Brain pericyte (primary cell): ENCODE data around the gene CHCHD3.
"Not testable (repeated sequence)": the region's sequence is repeated elsewhere in the genome, so short reads cannot be mapped to it uniquely, and the experiment has no call there.

Experiments used
- DNase-seq: peaks from one replicate; pipeline ENCODE4 v3.0.0-alpha.2; 2012; ENCODE audit warnings: low read depth, low spot score

Gene CHCHD3

GRCh38 chr7:132953468-132953867, 128.4 kb downstream of the CHCHD3 start:
- DNase-seq, result no peak

DNA sequence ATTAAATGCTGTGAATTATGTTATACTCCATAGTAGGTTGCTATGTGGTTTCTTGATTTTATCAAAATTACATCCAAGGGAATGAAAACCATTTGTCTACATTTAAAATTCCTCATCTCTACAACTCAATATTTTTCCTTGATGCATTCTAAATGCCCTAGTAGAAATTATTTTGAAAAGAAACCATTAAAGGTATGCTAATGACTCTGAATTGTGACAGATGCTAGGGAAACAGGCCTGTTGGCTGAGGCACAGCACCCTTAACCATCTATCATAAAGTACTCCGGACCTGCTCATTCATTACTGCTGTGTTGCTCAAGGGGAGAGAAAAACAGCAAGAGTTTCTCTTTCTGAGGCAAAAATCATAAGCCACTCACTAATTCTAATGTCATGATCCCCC, 131.2 kb downstream of the CHCHD3 start:
- DNase-seq, result no peak

GRCh38 chr7:132947011-132947410, 134.9 kb downstream of the CHCHD3 start:
- no peak for DNase-seq

- DNase-seq, result no peak
These were observed 137.1 kb downstream of the CHCHD3 start for GRCh38 chr7:132944774-132945173.

- no peak for DNase-seq
These were observed 138.2 kb downstream of the CHCHD3 start for GRCh38 chr7:132943645-132944044.

- no peak for DNase-seq
These were observed 139.2 kb downstream of the CHCHD3 start for GRCh38 chr7:132942701-132943100.

DNA sequence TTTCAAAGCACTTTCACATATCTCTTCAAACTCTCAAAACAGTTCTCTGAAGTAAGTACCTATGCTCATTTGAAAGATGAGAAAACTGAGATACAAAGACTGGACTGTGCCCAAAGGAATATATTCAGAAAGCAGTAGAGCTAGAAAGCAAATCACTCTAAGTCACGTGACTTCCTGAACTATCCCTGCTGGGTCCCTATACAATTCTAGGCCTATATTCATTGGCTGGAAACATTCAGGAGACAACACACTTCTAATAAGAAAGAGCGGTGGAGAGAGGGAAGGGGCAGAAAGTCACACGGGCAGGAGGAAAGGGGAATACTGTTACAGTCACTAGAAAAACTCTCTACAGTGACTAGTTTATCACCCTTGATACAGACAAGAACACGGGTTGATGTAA, 140.0 kb downstream of the CHCHD3 start:
- no peak for DNase-seq

GRCh38 chr7:132941428-132941827, 140.5 kb downstream of the CHCHD3 start:
- no peak for DNase-seq

DNA sequence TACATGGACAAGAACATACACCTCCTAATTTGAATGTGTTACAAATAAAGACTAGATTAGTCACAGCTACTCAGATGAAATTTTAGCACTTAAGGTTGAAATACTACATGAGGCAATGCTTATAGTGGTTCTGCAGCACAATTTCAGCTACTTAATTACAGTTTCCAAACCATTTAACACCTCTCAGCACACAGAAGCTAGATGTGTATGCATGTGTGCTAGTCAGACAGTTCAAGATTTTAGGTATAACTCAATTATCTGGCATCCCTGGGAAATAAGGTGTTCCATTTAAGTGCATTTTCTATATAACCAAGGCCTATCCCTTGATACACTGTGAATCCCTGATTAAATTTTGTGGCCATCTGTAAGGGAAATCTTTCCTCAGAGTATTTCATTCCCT, 141.8 kb downstream of the CHCHD3 start:
- no peak for DNase-seq

DNA sequence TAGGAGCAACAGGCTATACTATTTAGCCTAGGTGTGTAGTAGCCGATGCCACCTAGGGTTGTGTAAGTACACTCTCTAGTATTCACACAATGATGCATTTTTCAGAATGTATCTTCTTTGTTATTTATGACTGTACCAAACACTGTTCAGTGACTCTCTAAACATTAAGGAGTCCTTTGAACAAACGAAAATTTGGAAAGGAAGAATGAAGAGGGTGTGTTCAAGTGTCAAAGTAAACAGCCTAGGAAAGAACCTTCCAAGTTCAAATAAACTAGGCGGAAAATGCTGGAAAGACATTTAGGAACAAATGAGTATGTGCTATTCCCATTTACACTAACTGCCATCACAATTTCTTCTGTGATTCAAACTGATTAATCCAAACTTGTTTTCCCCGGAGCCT, 142.4 kb downstream of the CHCHD3 start:
- DNase-seq, result no peak

- no peak for DNase-seq
These were observed 144.6 kb downstream of the CHCHD3 start for GRCh38 chr7:132937286-132937685.

DNA sequence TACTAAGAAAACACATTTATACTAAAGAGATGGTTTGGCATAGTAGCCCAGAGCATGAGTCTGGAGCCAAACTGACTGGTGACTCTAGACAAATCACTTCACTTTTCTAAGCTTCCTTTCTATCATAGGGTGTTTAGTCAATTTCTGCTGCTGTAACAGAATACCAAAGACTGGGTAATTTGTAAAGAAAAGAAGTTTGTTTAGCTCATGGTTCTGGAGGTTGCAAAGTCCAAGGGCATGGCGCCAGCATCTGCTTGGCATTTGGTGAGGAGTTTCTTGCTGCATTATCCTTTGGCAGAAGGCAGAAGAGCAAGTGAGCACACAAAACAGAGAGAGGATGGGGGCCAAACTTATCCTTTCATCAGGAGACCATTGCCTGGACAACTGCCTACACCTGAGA, 146.3 kb downstream of the CHCHD3 start:
- DNase-seq, result no peak

GRCh38 chr7:132934017-132934416, 147.9 kb downstream of the CHCHD3 start:
- DNase-seq, result no peak

GRCh38 chr7:132933072-132933458, 148.8 kb downstream of the CHCHD3 start:
- DNase-seq, result no peak

DNA sequence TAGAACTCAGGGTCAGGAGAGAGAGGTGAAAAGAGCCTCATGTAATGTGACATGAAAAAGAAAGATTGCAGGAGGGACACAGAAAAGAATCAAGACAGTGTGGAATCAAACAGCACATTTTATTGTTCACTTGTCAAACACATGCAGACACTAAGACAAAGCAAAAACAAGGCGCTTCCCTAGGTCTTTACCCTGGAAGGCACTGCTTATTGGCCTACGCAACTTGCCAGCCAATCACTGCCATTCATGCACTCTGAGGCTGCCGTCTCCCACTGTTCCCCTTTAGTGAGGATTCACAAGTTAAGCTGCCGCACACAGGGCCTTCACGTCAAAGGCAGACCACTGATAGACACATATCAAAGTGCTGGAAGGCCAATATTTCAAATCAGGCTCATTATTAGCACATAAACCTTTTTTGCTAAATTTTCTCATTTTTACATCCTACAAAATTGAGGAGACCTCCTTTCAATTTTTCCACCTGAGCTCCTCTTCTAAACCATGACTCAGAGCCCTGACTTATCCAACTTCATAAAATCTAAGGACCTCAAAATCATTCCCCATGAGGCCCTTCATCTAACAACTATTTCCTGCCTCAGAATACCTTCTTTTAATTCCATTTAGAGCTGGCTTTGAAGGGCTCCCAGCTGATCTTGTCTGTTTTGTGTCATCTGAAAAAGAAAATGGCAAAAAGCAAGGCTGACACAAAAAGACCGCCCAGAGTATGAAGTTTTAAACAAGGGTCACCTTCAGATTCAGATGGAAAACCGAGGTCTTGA, 149.4 kb downstream of the CHCHD3 start:
- no peak for DNase-seq

DNA sequence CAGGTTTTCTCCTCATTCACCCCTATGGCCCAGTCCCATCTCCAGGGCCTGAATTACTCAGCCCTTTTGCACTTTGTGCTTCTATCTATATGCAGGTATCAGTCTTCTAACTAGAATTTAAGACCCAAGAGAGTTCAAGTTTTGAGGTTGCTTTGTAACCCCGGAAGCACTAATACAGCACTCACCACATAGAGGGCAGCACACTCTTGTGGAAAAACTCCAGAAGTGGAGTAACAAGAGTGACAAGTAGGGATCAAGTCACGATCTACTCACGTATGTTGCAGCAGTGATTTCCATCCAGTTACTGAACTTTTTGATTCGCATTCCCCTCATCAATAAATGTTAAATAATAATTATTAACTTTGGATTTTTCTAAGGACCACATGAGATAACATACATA, 151.0 kb downstream of the CHCHD3 start:
- DNase-seq, result no peak

- DNase-seq, result not testable (repeated sequence)
These were observed 151.9 kb downstream of the CHCHD3 start for GRCh38 chr7:132929944-132930343.

- peak; percentile 32 for DNase-seq
These were observed 162.1 kb downstream of the CHCHD3 start for GRCh38 chr7:132919771-132920170.

- no peak for DNase-seq
These were observed 166.2 kb downstream of the CHCHD3 start for GRCh38 chr7:132915647-132916046.

GRCh38 chr7:132910657-132911056, 171.2 kb downstream of the CHCHD3 start:
- no peak for DNase-seq

DNA sequence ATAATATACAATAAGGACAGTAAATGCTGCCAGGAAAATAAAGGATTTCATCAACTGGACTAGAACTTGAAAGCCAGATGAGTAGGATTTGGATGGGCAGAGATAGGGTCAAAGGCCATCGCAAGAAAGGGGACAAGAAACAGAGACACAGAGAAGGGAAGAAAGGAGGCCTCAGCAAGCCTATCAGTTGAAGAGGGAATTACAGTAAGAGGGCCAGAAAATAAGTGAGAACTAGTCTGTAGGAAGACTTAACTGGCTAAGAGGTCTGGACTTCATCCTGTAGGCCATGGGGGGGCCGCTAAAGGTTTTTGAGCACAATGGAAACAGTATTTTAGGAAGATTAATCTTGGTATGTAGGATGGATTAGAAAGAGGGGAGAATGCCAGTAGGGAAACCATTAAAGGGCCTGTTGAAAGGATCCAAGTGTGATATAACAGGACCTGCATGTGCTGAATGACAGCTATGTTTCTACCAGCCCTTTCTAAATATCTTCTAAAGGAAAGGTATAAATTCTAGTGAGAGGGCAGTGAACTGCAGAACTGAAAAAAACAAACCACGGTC, 174.4 kb downstream of the CHCHD3 start:
- no peak for DNase-seq

DNA sequence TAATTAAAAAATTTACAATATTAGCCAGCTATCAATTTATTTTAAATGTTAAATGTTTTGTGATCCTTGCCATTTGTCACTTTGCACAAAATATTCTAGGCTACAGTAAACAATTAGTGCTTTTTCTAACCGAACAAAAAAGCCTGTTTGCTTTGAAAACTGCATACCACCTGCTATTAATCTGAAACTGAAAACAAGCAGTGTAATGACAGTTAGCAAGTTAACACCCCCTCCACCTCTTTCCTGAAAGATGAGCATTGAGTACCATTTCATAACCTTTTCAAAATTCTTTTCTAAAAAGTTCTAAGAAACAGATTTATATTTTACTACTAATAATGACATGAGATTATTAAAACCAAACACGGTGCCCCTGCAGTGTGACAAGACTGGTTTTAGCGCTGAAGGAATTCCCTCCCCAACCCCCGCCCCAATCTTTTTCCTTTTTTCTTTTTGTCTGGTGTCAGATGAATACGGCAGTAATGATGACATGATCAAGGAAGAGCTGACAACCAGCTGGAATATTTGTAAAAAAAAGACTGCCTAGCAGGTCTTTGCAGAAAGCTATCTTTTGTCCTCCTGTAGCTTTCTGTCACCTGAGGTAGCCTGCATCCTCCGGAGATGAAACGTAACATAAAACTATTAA, 175.6 kb downstream of the CHCHD3 start:
- DNase-seq, result no peak

- not testable (repeated sequence) for DNase-seq
These were observed 176.8 kb downstream of the CHCHD3 start for GRCh38 chr7:132905136-132905535.
